PC-3 (cell line): ENCODE data around the gene CHMP6. TPM values are rescaled to one million over a fixed set of nuclear protein-coding genes. Genes with fewer than 3 reads are reported as not detected.

ENCODE experiments used
- ATAC-seq: fragments of 200-7000 bp; cut with Tn5 transposase; 2 replicates; pipeline ENCODE4 v1.9.1; 2020; ENCODE audit warnings: mild to moderate bottlenecking, moderate library complexity
- BruUV-seq: library from RNA; stranded (reverse); fragments of 400-500 nt; replicated peaks from 2 replicates; lab custom pipeline; 2021; lab: Mats Ljungman, UMichigan
- CTCF ChIA-PET: fragments of 300-600 bp; sonication (Branson Sonifier 250); formaldehyde crosslinking; loops from one replicate; lab custom pipeline; 2022; ENCODE audit warnings: antibody characterized with exemption; lab: Charles Lee
- POLR2A ChIA-PET: fragments of 300-600 bp; sonication (Branson Sonifier 250); formaldehyde crosslinking; loops from one replicate; lab custom pipeline; 2022; ENCODE audit warnings: antibody characterized with exemption; ENCODE audit not compliant: unreplicated experiment; lab: Charles Lee
- DNase-seq: peaks from one replicate; pipeline ENCODE4 v3.0.0-alpha.2; 2015
- H2AFZ ChIP-seq: fragments of 300-600 bp; sonication (generic); 2 replicates; pipeline ENCODE4 v1.6.0; 2016; ENCODE audit warnings: antibody characterized with exemption, low read length
- H3F3A ChIP-seq: fragments of 300-600 bp; sonication (generic); one replicate; pipeline ENCODE4 v1.6.0; 2017; ENCODE audit warnings: antibody characterized with exemption, low read length, control low read depth, mild to moderate bottlenecking; ENCODE audit not compliant: unreplicated experiment
- H3K27ac ChIP-seq: fragments of 300-600 bp; sonication (generic); 2 replicates; pipeline ENCODE4 v1.5.1; 2016; ENCODE audit warnings: mild to moderate bottlenecking, low read length
- H3K27me3 ChIP-seq: fragments of 300-600 bp; sonication (generic); 2 replicates; pipeline ENCODE4 v1.6.1; 2016; ENCODE audit warnings: low read length, mixed read lengths
- H3K36me3 ChIP-seq: fragments of 300-600 bp; sonication (generic); 2 replicates; pipeline ENCODE4 v1.6.1; 2016; ENCODE audit warnings: low read depth, mixed run types, low read length, mixed read lengths
- H3K4me1 ChIP-seq: fragments of 300-600 bp; sonication (generic); 2 replicates; pipeline ENCODE4 v1.5.1; 2016; ENCODE audit warnings: low read length; ENCODE audit not compliant: insufficient read depth
- H3K4me2 ChIP-seq: fragments of 300-600 bp; sonication (generic); 2 replicates; pipeline ENCODE4 v1.6.0; 2016; ENCODE audit warnings: low read length
- H3K4me3 ChIP-seq: fragments of 300-600 bp; sonication (generic); 2 replicates; pipeline ENCODE4 v1.5.1; 2016; ENCODE audit warnings: mild to moderate bottlenecking, low read length, mixed read lengths
- H3K79me2 ChIP-seq: fragments of 300-600 bp; sonication (generic); 2 replicates; pipeline ENCODE4 v1.6.1; 2017; ENCODE audit warnings: low read length, mixed read lengths
- H3K9ac ChIP-seq: fragments of 300-600 bp; sonication (generic); 2 replicates; pipeline ENCODE4 v1.6.0; 2016; ENCODE audit warnings: mild to moderate bottlenecking, low read length
- H3K9me2 ChIP-seq: fragments of 300-600 bp; sonication (generic); replicated peaks from 2 replicates; pipeline ENCODE4 v1.6.1; 2016; ENCODE audit warnings: mixed run types, low read length, mixed read lengths
- H3K9me3 ChIP-seq: fragments of 300-600 bp; sonication (generic); 2 replicates; pipeline ENCODE4 v1.6.1; 2016; ENCODE audit warnings: low read length, mixed read lengths
- H4K20me1 ChIP-seq: fragments of 300-600 bp; sonication (generic); 2 replicates; pipeline ENCODE4 v1.6.1; 2016; ENCODE audit warnings: low read length, mixed read lengths
- EZH2 ChIP-seq: fragments of 300-600 bp; sonication (generic); IDR thresholded peaks from one replicate; pipeline ENCODE4 v1.6.1; 2017; ENCODE audit warnings: antibody characterized with exemption, mild to moderate bottlenecking, low read length; ENCODE audit not compliant: unreplicated experiment
- EZH2phosphoT487 ChIP-seq: fragments of 300-600 bp; sonication (generic); IDR thresholded peaks from 2 replicates; pipeline ENCODE4 v1.6.1; 2018; ENCODE audit warnings: mild to moderate bottlenecking, antibody characterized with exemption, low read length, borderline replicate concordance
- intact Hi-C: fragments of 100-400 bp; cut with micrococcal nuclease; formaldehyde crosslinking; loops from 2 replicates; pipeline ENCODE4 v1.9.0; 2023
- total RNA-seq: library from RNA; depleted of rRNA; stranded (reverse); fragments of >200 nt; gene quantifications from 2 replicates; pipeline ENCODE4 v1.2.3, GENCODE V29; 2014
- TF ChIP-seq, protein P1 (sequence below): fragments of 300-600 bp; sonication (generic); conservative IDR thresholded peaks from 2 replicates; pipeline ENCODE4 v1.5.1; 2017; ENCODE audit warnings: antibody characterized with exemption, low read depth, mild to moderate bottlenecking, low read length

The CHMP6 gene
- total RNA-seq, 1 experiment from 2014 or later: 26.1 TPM

DNA sequence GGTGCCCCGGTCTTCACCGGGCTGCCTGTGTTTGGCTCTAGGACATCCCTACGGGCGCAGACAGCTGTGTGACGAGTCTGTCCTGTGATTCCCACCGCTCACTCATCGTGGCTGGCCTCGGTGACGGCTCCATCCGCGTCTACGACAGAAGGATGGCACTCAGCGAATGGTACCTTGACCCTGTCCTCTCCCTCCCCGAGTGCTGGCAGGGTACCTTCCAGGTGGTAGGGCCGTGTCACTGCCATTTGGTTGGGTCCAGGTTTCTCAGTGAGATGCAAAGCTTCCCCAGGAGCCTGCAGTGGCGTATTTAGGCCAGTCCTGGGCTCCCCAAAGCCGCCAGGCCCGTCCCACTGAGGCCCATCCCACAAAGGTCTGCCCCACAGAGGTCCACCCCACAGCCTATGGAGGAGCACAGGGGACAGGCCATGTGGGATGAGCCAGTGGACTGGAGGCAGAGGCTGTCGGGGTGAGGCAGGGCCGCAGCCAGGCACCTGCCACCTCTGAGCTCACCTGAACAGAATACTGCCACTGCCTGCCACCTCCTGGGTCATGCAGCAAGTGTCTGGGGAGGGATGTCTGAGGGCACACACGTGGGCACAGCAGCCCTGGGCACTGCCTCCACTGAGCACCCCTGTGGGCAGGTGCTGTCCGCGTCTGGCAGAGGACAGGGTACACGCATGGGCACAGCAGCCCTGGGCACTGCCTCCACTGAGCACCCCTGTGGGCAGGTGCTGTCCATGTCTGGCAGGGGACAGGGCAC, 31.4 kb upstream of the CHMP6 start:
- H3K4me3 ChIP-seq: no peak overlapping the region
- no peaks in the 10 kb centered on the region for H3K79me2 ChIP-seq
- no peaks in the 10 kb centered on the region for H3K9me3 ChIP-seq
- no peaks in the 10 kb centered on the region for H3F3A ChIP-seq
- no peaks in the 10 kb centered on the region for H3K27me3 ChIP-seq
- H3K9ac ChIP-seq: no peak overlapping the region
- H3K9me2 ChIP-seq: no peaks in the 10 kb centered on the region
- no peak overlapping the region for H2AFZ ChIP-seq
- no peak for TF ChIP-seq EZH2phosphoT487
- TF ChIP-seq, protein P1, sequence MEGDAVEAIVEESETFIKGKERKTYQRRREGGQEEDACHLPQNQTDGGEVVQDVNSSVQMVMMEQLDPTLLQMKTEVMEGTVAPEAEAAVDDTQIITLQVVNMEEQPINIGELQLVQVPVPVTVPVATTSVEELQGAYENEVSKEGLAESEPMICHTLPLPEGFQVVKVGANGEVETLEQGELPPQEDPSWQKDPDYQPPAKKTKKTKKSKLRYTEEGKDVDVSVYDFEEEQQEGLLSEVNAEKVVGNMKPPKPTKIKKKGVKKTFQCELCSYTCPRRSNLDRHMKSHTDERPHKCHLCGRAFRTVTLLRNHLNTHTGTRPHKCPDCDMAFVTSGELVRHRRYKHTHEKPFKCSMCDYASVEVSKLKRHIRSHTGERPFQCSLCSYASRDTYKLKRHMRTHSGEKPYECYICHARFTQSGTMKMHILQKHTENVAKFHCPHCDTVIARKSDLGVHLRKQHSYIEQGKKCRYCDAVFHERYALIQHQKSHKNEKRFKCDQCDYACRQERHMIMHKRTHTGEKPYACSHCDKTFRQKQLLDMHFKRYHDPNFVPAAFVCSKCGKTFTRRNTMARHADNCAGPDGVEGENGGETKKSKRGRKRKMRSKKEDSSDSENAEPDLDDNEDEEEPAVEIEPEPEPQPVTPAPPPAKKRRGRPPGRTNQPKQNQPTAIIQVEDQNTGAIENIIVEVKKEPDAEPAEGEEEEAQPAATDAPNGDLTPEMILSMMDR: no peak
- TF ChIP-seq EZH2: no peak
- no peak; the same call in 1 of the 2 replicates for ATAC-seq
- ChIA-PET CTCF (interaction anchor here (0.6 kb wide), 1 partner anchor 25 kb away, joined by 5 read pairs; no protein-coding TSS in a partner anchor), POLR2A (no interaction called here)
- no peaks in the 10 kb centered on the region; the same call in 1 of the 2 replicates for H3K36me3 ChIP-seq
- no peak overlapping the region for H3K27ac ChIP-seq
- no peak for DNase-seq
- BruUV-seq: no TSS peak
- H4K20me1 ChIP-seq: no peaks in the 10 kb centered on the region
- intact Hi-C loops: no loop called here
- no peak overlapping the region for H3K4me2 ChIP-seq
- H3K4me1 ChIP-seq: peaks cover 9% of the 10 kb centered on the region; the same call in 1 of the 2 replicates

DNA sequence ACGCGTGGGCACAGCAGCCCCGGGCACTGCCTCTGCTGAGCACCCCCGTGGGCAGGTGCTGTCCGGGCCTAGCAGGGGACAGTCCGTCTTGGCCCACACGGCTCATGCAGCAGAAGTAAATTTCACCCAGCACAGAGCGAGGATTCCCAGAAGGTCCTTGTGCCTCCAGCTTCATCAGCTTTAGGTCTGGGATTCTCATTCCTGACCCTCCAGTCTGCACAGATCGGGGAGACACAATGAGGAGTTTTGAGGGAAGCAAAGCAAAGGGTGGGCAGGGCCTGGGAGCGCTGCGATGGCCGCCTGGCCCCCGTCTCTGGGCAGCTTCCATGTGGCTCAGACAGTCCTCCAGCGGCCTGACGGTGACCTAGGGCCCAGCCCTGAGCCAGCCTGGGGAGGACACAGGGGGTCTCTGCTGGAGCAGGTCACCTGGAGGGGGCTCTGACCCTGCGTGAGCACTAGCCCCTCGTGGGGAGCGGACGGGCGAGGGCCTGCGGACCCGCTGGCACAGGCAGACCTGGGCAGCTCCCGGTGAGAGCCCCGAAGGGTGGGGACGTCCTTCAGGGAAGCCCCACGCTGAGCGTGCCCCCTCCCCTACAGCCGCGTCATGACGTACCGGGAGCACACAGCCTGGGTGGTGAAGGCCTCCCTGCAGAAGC, 30.7 kb upstream of the CHMP6 start:
- Histone ChIP-seq H3K4me2 (no peak overlapping the region), H3K4me3 (no peak overlapping the region), H3K36me3 (no peaks in the 10 kb centered on the region), H3K4me1 (peaks cover 9% of the 10 kb centered on the region; the same call in 1 of the 2 replicates), H3K9ac (no peak overlapping the region), H3K27me3 (no peaks in the 10 kb centered on the region), H3K9me2 (no peaks in the 10 kb centered on the region), H3K9me3 (no peaks in the 10 kb centered on the region), H3K27ac (no peak overlapping the region), H3F3A (no peaks in the 10 kb centered on the region), H3K79me2 (no peaks in the 10 kb centered on the region), H4K20me1 (no peaks in the 10 kb centered on the region), H2AFZ (no peak overlapping the region)
- intact Hi-C loops: no loop called here
- DNase-seq (no peak), ATAC-seq (no peak)
- TF ChIP-seq EZH2 (no peak), EZH2phosphoT487 (no peak)
- TF ChIP-seq, protein P1: no peak
- ChIA-PET POLR2A (no interaction called here), CTCF (interaction anchor here (0.6 kb wide), 1 partner anchor 24 kb away, joined by 5 read pairs; no protein-coding TSS in a partner anchor)
- BruUV-seq: no TSS peak
